C4-2B (cell line): ENCODE data around the gene KISS1R.

Experiments
- H3K27ac ChIP-seq: fragments of 450-650 bp; 2 replicates; pipeline ENCODE4 v1.5.1; 2017
- ZFX ChIP-seq: fragments of 450-650 bp; IDR thresholded peaks from 2 replicates; pipeline ENCODE4 v1.6.1; 2017
- TF ChIP-seq, protein P1 (sequence below): fragments of 450-650 bp; conservative IDR thresholded peaks from 2 replicates; pipeline ENCODE4 v1.5.1; 2017; ENCODE audit warnings: mild to moderate bottlenecking

Gene KISS1R

DNA sequence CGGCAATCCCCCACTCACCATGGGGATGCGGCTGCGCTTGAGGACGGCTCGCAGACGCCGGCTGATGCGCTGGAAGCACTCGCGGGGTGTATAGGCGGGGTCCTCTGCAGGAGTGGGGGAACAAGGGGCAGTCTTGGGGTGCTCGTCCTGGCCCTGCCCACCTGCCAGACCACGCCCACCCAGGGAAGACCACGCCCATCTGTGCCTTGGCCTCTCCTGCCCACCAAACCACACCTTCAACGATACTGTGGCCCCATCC lies 17.2 kb upstream of the KISS1R start:
- no peak overlapping the region for H3K27ac ChIP-seq
- no peak for TF ChIP-seq ZFX
- TF ChIP-seq, protein P1, sequence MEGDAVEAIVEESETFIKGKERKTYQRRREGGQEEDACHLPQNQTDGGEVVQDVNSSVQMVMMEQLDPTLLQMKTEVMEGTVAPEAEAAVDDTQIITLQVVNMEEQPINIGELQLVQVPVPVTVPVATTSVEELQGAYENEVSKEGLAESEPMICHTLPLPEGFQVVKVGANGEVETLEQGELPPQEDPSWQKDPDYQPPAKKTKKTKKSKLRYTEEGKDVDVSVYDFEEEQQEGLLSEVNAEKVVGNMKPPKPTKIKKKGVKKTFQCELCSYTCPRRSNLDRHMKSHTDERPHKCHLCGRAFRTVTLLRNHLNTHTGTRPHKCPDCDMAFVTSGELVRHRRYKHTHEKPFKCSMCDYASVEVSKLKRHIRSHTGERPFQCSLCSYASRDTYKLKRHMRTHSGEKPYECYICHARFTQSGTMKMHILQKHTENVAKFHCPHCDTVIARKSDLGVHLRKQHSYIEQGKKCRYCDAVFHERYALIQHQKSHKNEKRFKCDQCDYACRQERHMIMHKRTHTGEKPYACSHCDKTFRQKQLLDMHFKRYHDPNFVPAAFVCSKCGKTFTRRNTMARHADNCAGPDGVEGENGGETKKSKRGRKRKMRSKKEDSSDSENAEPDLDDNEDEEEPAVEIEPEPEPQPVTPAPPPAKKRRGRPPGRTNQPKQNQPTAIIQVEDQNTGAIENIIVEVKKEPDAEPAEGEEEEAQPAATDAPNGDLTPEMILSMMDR: no peak

DNA sequence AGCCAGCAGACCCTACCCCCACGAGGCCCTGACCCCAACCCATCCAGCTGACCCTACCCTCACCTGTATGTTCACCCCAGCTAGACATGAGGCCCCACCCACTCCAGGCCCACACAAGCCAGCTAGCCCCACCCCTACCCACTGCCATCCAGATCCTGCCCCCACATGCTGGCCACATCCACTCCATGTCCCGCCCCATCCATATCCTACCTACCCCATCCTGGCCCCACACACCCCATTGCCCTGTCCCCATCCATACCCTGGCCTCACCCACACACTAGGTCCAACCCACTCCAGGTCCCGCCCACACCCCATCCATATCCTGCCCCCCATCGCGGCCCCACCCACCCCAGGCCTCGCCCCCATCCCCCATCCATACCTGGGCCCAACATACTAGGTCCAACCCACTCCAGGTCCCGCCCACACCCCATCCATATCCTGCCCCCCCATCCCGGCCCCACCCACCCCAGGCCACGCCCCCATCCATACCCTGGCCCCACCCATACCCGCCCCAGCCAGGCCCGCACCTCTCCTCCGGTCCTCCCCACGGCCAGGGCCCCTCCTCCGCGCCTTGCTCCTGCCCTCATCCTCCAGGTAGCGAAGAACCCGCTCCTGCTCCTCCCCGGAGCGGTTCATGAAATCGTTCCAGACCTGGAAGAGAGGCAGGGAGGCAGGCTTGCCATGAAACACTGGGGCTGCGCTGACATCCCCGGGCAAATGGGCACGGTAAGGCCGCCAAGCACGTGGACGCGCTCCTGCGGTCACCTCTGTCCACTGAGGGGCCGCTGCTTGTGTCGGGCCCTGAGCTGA lies 16.6 kb upstream of the KISS1R start:
- no peak overlapping the region for H3K27ac ChIP-seq
- TF ChIP-seq ZFX: no peak
- TF ChIP-seq, protein P1: no peak

DNA sequence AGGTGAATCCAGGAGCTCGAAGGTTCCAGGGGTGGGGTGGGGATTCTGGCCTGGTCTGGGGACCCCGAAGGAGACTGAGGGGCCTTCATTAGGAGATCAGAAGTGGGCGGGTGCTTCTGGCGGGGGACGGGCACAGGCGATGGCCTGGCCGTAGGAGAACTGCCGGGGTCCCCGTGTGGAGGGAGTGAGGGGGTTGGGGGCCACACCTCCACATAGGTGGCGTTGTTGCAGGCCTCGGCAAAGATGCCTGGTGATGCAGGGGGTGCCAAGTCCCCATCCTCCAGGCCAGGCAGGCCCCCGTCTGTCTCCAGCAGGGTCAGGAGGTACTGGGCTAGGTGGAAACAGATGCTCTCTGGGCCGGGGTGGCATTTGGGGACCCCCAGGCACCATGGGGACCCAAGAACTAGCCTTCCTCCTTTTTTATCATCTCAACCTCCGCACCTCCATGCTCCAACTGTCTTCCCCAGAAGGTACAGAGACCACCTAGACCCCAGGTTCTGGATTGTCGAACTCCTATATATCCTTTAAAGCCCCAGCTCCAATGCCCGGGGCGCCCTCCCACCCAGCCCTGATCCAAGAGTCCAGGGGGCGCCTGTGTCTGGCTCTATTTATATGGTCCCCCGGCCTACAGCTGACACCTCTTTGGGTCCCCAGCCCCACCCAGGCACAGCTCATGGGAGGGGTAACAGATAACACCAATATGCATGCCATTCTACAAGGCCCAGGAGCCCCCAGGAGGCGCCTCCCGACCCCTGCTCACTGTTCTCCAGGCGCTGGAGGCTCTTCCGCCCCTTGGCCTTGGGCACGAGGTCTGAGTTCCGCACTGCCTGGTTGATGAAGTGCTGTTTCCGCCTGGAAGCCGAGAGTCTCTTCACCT lies 15.7 kb upstream of the KISS1R start:
- TF ChIP-seq ZFX: no peak
- TF ChIP-seq, protein P1: no peak
- H3K27ac ChIP-seq: no peak overlapping the region

DNA sequence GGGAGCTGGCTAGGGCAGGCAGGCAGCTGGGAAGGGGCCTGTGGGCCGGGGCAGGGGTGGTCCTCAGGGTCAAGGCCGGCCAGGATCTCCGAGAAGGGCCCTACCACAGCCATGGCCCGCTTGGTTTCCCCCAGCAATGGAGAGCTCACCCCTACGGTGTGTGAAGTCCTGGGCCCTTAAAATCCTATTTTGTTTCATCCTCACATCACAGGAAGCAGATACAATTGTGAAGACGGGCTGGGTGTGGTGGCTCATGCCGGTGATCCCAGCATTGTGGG lies 15.1 kb upstream of the KISS1R start:
- no peak for TF ChIP-seq ZFX
- TF ChIP-seq, protein P1: no peak
- H3K27ac ChIP-seq: no peak overlapping the region

DNA sequence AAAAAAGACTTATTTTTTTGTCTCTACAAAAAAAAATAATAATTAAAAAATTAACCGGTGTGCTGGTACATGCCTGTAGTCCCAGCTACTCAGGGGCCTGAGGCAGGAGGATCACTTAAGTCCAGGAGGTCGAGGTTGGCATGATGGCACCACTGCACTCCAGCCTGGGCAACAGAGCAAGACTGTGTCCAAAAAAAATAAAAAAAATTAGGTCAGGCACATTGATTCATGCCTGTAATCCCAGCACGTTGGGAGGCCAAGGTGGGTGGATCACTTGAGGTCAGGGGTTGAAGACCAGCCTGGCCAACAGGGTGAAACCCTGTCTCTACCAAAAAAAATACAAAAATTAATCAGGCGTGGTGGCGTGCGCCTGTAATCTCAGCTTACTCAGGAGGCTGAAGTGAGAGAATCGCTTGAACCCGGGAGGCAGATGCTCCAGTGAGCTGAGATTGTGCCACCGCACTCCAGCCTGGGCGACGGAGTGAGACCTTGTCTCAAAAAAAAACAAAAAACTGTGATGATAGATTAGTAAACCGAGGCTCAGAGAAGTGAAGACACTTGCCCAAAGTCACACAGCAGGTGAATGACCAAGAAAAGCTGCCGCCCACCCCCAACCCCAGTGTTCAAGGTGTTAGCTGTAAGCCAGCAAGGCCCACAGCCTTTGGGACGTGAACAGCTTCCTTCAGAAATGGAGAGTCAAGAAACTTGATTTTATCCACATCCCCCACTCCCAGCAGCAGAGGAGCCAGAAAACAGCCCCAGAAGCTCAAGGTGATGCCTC lies 14.5 kb upstream of the KISS1R start:
- no peak overlapping the region for H3K27ac ChIP-seq
- TF ChIP-seq, protein P1: no peak
- no peak for TF ChIP-seq ZFX

DNA sequence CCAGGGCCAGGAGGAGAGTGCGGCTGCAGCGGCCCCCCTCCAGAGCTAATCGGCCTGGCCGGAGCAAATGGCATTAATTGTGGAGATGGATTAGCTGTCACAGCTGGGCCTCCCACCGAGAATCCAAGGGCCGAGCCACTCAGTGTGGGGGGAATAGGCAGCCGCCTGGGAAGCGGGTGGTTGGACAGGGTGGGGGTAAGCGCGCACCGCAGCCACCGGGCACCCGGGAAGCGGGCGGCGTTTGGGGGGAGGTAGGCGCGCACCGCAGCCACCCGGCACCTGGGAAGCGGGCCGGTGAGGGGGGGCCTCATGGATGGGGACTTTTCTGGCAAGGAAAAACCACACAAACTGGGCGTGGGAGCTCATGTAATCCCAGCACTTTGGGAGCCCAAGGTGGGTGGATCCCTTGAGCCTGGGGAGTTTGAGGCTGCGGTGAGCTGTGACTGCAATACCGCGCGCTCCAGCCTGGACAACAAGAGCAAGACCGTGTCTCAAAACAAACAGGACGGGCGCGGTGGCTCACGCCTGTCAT lies 13.8 kb upstream of the KISS1R start:
- TF ChIP-seq, protein P1: no peak
- TF ChIP-seq ZFX: no peak
- H3K27ac ChIP-seq: no peak overlapping the region
